Retina (tissue), 1 donor: ENCODE results near the gene DHX9.

Experiments used
- DNase-seq: peaks from one replicate; pipeline ENCODE4 v3.0.0-alpha.2; 2016

Gene DHX9

DNA sequence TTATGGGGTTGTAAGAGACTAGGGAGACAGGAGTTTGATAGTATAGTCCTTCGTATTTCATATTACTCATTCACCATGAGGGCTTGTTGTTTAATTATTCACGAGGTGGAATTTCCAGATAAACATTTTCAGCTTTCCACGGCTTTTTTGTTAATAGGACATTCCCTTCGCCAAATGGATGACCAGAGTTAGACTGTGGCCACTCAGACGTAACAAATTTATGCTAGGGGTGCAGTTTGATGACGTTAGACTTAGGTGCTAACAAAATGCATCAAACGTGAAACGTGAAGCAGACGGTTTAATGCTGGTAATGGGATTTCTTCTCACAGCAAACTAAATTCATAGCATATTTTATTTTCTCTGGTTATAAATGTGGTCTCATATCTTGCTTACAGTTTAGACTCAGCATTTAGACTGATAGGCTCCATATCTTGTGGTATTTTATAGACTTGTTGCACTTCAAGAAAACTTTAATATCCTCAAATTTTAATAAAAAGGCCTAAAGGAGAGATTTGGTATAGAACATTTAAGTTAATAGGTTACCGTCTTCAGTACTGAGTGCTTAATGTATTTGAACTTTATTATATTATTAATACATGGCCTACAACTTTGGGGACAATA lies 2.3 kb downstream of the DHX9 start:
- DNase-seq = peak; percentile 19

DNA sequence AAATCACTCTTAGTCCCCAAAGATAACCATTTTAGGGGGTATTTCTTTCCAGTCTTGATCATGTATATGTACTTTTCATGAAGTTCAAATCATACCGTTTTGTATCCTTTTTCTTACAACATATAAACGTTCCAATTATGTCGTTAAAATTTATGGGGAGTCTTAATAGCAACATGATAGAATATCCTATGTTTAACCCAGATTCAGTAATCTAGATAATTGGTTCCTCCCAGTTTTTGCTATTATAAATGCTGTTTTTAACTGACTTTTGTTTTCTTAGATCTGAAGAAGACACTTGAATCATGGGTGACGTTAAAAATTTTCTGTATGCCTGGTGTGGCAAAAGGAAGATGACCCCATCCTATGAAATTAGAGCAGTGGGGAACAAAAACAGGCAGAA lies 3.1 kb downstream of the DHX9 start:
- no peak for DNase-seq

DNA sequence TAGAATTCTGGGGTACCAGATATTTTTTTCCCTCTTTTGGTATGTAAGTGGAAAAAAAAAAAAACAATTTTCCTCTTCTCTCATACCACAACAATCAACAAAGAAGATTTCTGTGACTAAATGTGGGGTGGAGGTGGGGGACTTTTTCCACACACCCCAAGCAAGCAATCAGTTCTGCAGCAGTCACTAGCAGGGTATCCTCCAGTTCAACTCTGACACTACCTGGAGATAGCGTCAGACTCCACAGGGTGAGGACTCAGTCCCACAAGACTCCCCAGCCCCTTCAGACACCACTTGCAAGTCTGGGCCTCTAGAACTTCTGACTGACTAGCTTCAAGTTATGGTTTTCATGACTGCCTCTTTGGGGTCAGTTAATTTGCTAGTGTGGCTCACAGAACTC lies 6.2 kb downstream of the DHX9 start:
- DNase-seq = no peak

DNA sequence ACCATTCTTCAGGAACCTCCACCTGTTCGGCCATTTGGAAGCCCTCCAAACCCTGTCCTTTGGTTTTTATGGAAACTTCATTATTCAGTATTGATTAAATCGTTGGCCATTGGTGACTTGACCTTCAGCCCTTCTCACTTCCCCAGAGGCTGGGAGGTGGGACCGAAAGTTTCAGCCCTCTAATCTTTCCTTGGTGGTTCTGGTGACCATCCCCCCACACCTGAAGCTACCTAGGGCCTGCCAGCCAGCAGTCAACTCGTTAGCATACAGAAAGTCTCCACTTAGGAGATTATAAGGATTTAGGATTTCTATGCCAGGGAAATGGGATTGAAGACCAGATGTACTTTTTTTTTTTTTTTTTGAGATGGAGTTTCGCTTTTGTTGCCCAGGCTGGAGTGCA lies 6.7 kb downstream of the DHX9 start:
- DNase-seq = no peak

DNA sequence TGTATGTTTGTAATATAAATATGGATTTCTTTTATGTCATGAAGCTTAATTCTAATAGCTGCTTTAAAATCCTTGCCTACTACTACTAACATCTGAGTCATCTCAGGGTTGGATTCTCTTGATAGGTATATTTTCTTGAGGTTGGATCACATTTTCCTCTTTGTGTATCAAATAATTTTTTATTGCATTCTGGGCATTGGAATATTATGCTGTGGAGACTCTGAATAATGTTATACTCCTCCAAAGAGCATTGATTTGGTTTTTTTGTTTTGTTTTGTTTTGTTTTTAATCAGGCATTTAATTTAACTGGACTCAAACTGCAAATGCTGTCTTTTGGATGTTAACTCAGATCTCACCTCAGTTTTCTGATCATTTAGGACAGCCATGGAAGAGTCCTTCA lies 8.0 kb downstream of the DHX9 start:
- no peak for DNase-seq

DNA sequence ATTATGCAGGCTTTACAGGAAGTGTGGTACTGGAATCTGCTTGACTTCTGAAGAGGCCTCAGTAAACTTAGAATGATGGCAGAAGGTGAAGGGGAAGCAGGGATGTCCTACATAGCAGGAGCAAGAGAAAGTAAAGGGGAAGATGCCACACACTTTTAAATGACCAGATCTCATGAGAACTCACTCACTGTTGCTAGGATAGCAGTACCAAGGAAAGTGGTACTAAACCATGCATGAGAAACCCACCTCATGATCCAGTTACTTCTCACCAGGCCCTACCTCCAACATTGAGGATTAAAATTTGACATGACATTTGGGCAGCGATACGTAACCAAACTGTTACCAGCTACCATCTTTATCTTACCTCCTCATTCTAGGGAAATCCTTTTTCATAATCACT lies 9.6 kb downstream of the DHX9 start:
- DNase-seq = no peak

DNA sequence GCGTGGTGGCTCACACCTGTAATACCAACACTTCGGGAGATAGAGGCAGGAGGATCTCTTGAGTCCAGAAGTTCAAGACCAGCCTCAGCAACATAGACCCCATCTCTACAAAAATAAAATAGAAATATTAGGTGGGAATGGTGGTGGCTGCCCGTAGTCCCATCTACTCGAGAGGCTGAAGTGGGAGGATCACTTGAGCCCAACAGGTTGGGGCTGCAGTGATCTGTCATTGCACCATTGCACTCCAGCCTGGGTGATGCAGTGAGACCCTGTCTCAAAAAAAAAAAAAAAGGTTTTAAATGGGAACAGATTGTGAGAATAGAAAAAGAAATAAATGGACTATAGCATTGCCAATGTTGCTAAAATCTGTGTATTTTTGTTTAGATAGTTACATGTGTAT lies 11.2 kb downstream of the DHX9 start:
- no peak for DNase-seq

DNA sequence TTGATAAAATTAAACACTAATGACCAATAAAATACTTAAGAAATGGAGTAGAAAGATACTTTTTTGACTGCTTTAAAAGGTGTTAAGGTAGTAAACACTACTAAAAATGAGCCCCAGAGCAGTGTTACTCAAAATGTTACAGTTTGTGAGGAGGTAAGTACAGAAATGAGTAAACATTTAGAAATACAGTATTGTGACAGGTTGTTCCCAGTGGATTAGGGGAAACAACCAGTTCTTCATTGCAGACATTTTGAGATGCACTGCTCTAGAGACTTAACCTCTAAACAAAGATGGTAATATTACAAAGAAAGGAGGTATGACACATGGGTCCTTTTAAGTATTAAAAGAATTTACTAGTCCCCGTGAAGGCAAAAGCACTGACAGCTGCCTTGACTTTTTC lies 12.7 kb downstream of the DHX9 start:
- DNase-seq = no peak

DNA sequence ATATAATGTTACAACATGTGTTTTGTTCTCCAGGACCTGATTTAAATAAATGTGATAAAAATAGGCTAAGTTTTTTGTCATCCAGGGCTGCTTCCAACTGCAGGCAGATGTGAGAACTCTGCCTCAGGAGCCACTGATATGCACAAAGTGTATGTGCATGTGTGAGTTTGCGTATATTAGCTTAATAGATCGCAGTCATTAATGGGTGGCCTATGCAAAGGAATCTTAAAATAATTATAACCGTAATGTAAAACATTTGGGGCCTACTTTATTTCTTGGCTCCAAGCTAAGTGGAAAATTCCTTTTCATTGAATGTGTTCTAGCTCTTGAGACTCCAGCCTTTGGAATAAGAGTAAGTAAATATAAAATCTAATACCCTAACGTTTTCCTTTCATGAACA lies 16.8 kb downstream of the DHX9 start:
- no peak for DNase-seq

DNA sequence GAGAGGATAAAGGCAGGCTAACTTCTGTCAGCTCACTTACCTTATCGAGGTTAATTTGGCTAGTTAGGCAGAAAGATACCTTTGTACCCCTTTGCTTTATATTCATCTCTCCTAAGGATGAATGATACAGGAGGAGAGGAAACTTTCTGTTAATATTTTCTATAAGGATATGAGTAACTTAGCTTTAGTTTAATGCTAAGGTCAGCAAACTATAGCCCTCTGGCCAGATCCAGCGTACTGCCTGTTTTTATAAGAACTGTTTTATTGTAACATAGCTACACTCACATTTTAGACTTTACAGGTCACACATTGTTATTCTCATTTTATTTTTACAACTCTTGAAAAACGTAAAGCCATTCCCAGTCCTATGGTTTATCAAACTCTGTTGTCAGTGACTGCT lies 18.1 kb downstream of the DHX9 start:
- no peak for DNase-seq

DNA sequence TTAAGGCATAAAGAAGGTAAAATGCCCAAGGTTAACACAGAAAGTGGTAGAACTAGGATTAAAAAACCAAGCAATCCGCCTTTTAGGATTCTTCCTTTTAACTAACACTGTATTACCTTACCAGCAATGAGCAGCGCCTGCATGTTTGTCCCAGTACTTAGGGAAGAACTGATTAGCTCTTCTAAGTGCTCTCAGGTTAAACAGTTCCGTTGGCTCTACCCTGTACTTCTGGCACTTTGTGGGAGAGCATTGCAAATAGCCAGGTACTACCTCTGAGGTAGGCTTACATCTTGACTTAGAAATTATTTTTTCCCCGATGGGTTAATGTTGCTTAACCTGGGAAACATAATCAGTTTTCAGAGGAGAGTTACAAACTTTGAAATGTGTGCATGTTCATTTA lies 21.5 kb downstream of the DHX9 start:
- DNase-seq = no peak

DNA sequence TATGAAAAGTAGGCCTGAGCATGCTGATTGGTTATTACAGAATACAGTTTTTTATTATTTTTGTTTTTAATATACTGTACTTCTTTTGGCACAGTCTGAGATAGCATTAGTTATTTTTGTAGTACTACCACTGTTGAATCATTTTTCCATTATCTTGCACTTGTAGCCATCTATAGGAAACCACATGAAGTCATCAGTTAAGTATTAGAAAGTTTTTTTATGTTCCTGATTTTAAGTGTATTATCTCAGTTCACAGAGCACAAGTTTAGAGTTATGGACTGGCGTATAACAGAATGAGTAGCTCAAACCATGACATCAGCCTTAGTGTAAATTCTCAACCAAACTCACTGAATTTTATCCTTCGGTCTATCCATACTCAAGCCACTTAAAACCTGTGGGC lies 22.8 kb downstream of the DHX9 start:
- no peak for DNase-seq

DNA sequence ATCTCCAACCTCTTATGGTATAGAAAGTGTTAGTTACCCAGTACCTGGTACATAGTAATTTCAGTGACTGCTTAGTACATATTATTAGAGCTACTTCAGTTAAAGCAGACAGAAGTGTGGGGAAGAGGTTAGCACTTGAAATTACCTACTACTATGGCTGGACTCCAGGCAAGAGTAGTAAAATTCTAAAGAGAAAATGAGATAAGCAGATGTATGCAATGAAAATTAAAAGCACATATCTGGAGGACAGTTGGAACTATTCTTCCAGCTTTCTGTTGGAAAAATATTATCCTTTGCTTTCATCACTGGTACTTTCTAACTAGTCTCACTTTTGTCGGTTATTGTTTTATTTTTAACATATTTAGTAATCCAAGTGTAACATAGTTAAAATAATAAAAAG lies 23.7 kb downstream of the DHX9 start:
- no peak for DNase-seq

DNA sequence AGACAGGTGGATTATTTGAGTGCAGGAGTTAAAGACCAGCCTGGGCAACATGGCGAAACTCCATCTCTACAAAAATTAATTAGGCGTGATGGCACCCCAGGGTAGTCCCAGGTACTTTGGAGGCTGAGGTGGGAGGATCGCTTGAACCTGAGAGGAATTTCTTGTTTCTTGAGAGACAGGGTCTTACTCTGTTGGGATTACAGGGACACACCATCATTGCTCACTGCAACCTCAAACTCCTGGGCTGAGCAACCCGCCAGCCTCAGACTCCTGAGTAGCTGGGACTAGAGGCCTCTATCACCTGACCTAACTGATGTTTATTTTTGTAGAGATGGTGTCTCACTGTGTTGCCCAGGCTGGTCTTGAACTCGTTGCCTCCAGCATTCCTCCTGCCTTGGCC lies 24.8 kb downstream of the DHX9 start:
- DNase-seq = no peak

DNA sequence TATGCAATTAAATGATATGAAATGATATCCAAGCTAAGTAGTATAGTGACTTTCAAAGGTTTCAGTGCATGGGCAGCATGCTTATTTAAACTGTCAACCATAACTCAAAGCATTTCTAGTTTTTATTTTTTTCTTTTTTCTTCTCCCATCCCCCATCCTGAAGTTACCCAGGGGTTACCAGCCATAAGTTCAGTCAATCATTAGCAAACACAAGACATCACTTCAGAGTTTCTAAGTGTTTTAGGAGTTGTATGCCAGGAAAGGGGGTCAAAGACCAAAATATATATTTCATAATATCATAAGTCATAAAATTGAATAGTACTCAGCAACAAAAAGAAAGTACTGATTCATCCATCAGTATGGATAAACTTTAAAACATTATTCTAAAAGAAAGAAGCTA lies 28.7 kb downstream of the DHX9 start:
- DNase-seq = no peak

DNA sequence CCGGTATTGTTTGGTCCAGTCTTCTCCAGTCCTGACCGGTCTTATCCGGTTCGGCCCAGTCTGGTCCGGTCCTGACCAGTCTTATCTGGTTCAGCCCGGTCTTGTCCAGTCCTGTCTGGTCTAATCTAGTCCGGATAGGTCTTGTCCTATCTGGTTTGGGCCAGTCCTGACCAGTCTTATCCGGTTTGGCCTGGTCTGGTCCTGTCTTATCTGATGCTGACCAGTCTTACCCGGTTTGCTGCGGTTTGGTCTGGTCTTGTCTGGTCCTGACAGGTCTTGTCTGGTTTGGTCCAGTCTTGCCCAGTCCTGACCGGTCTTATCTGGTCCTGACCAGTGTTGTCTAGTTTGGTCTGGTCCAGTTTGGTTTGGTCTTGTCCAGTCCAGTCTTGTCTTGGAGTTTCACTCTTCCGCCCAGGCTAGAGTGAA lies 30.1 kb downstream of the DHX9 start:
- no peak for DNase-seq

DNA sequence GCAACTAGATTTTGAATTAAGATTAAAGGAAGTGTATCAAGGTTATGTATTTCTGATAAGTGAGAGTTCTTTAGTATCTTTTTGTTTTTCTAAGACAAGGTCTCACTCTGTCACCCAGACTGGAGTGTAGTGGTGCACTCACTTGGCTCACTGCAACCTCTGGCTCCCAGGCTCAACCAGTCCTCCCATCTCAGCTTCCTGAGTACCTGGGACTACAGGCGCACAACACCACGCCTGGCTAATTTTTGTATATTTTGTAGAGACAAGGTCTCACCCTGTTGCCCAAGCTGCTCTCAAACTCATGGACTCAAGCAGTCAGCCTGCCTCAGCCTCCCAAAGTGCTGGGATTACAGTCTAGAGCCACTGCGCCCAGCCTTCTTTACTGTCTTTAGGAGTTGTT lies 33.7 kb downstream of the DHX9 start:
- no peak for DNase-seq

DNA sequence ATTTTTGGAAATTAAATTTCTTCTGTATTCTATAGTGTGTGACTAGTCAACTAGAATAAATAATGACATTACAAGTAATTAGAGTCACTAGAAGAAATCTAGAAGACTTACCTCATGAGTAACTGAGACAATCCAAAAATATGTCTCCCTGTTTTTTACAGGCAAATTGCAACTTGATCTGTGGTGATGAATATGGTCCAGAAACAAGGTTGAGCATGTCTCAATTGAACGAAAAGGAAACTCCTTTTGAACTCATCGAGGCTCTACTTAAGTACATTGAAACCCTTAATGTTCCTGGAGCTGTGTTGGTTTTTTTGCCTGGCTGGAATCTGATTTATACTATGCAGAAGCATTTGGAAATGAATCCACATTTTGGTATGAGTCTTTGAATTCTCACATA lies 36.7 kb downstream of the DHX9 start:
- DNase-seq = no peak

DNA sequence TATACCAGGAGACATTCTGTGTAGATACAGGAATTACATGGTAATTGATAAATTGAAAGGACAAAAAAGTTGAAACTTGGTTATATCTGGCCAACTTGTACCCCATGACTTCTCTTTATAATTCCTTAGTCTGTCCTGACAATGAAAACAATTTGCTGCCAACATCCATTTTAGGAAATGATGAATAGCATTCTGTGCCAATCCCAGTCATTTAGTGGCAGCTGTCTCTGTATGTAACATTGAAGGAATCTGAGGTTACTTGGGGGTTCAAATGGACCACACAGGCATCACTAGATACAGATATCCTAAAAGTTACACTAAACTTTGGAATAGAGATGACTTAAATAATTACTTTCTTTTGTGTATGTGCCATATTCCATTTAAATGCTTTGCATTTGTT lies 38.2 kb downstream of the DHX9 start:
- DNase-seq = no peak

DNA sequence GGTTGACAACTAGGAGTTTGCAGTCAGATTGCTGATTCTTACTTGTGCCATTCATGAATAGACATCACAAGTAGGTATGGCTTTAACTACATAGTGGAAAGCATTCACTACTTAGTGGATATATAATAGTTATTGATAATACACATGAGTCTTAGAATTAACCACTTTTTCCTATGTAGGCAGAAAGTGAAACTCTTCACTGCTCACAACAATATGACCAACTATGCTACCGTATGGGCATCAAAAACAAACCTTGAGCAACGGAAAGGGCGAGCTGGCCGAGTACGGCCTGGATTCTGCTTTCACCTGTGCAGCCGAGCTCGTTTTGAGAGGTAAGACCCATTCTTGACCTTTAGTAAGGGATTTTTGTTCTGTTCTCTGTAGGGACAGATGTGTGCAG lies 38.7 kb downstream of the DHX9 start:
- no peak for DNase-seq

DNA sequence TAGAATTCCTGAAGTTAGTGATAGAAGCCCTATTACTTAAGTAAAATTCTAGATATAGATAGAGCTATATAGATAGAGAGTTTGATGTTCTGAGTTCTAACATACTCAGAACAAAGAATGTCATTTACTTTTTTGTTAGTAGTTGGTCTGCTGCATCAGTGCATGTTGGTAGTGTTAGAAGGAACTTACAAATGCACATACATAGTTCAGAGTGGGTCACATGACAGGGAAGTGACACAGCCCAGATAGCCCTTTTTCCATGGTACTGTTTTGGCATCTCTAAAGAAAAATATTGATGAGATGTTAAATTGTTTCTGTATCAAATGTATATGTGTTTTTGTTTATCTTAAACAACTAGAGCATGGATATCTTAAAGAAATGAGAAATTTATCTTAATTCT lies 45.7 kb downstream of the DHX9 start:
- DNase-seq = no peak

DNA sequence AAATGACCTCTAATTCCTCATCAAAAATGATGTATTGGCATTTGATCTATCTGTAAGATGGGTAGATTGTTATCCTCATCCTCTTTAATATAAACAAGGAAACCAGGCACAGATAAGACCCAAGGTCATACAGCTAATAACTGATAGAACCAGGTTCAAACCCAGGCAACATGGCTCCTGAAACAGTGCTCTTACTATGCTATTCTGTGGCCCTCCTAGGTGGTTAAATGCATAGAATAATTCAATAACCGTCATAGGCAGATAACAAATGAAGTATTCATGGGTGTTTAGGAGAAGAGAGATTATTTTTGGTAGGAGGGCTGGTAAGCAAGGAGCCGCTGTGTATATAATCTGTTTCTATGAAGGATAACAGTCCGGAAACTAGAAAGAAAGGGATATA lies 46.4 kb downstream of the DHX9 start:
- no peak for DNase-seq

DNA sequence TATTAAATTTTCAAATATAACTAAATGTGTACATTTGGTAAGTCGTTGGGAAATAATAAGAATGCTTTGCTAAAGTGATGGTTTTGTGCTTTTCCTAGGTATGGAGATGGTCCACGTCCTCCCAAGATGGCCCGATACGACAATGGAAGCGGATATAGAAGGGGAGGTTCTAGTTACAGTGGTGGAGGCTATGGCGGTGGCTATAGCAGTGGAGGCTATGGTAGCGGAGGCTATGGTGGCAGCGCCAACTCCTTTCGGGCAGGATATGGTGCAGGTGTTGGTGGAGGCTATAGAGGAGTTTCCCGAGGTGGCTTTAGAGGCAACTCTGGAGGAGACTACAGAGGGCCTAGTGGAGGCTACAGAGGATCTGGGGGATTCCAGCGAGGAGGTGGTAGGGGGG lies 47.8 kb downstream of the DHX9 start:
- DNase-seq = no peak

DNA sequence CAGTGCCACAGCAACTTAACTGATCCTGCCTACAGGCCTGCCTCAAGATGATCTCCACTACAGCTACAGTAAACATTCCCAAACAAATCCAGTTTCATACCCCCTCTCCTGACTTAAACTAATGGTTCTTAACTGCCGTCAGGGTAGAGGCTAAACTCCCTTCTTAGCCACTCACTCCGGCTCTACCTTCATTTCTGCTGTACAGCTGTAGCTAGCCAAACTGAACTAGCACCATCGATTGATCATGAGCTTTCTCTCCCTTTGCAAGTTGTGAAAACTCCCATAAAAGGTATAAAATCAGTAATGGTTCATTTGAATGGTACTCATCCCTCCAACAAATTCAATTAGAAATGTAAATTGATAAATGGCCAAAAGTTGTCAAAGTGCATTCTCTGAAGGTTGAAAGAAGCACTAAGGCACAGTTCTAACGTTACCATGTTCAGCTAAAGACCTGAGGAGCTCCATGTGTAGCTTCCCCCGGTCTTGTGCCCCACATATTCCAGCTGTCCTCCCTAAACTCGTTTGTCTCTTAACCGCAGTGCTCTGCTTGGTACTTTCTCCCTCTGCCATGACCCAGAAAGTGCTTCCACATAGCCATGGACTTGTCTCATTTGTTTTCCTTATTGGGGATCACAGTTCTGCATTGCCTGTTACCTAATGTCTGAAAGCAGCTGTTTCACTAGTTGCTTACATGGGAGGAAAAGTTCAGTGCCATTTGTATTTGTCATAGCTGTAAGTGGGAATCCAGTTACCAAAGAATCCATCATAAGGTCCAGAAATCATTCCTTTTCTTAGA lies 49.8 kb downstream of the DHX9 start:
- DNase-seq = no peak

DNA sequence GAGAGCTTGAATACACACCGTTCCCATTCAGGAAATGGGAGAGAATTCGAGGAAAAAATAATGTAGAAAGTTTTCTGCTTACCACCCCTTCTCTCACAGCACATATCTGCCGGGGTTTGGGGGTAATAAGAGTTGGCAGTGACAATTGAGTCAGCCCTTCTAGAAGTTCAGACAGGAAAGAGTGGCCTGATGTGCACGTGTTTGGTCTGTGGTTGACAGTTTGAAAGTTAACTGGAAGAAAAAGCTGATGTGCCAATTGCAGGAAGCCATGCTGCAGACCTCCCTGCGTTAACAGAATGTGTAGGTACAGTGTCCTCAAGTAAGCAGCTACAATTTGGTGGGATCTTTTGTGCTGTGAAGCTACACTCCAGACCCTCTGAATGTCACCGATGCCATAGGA lies 50.9 kb downstream of the DHX9 start:
- DNase-seq = no peak
